ENCODE data around the gene KDF1. TPM values are rescaled to one million over a fixed set of nuclear protein-coding genes. Genes with fewer than 3 reads are reported as not detected.
A peak's percentile ranks its signal among the peaks of the same experiment; 100 is the strongest.

Gene KDF1
- total RNA-seq, 2 experiments from 2014 or later, result 0.95 to 1.2 TPM

GRCh38 chr1:27001570-27002360 lies 41.5 kb upstream of the KDF1 start:
- Histone ChIP-seq H3K4me3 (ENCODE audit: low read length) (no peak overlapping the region), H3K27ac (ENCODE audit: low read depth in 1 of 2, low read length in 2 of 2) (no peak overlapping the region), H3K4me1 (ENCODE audit: insufficient read depth, low read length) (peaks cover 8% of the 10 kb centered on the region), H3K36me3 (ENCODE audit: insufficient read depth, low read length) (no peaks in the 10 kb centered on the region), H3K9me3 (ENCODE audit: control insufficient read depth in 1 of 2, insufficient read depth in 1 of 2, low read length in 2 of 2) (no peaks in the 10 kb centered on the region), H3K27me3 (ENCODE audit: control insufficient read depth in 1 of 2, insufficient read depth in 2 of 2, low read length in 2 of 2) (peaks cover 6 to 8% of the 10 kb centered on the region in 2 experiments)
- ChIA-PET CTCF (interaction anchor here (0.9 kb wide), 1 partner anchor 44 kb away, joined by 3 read pairs; no protein-coding TSS in a partner anchor), POLR2A (no interaction called here)
- Mint-ChIP-seq H3K27me3 (peaks cover 10% of the 10 kb centered on the region), H3K27ac (no peak overlapping the region), H3K4me3 (no peak overlapping the region), H3K36me3 (ENCODE audit: low read depth) (no peaks in the 10 kb centered on the region), H3K4me1 (ENCODE audit: low read depth) (peaks cover 7% of the 10 kb centered on the region), H3K9me3 (no peaks in the 10 kb centered on the region)
- intact Hi-C loops (cut with DNase I, micrococcal nuclease), result no loop called here
- ATAC-seq (ENCODE audit: poor library complexity) (no peak), DNase-seq (peak in 4 of 14 experiments; percentile 6 to 68 (median 42))
- TF ChIP-seq CTCF (IDR thresholded peaks at IDR 0.05), result no peak

- POLR2A ChIA-PET, result no interaction called here
Measured at GRCh38 chr1:27000817-27001460, 40.7 kb upstream of the KDF1 start.

More at GRCh38 chr1:27000817-27001460, 40.7 kb upstream of the KDF1 start:
- no peak overlapping the region for H3K27ac Mint-ChIP-seq
- Histone ChIP-seq H3K36me3 (ENCODE audit: insufficient read depth, low read length) (no peaks in the 10 kb centered on the region), H3K27ac (ENCODE audit: low read depth in 1 of 2, low read length in 2 of 2) (no peak overlapping the region), H3K4me1 (ENCODE audit: insufficient read depth, low read length) (peaks cover 8% of the 10 kb centered on the region), H3K4me3 (ENCODE audit: low read length) (no peak overlapping the region), H3K27me3 (ENCODE audit: control insufficient read depth in 1 of 2, insufficient read depth in 2 of 2, low read length in 2 of 2) (peaks cover 14 to 16% of the 10 kb centered on the region in 2 experiments), H3K9me3 (ENCODE audit: control insufficient read depth in 1 of 2, insufficient read depth in 1 of 2, low read length in 2 of 2) (no peaks in the 10 kb centered on the region)
- ATAC-seq (ENCODE audit: poor library complexity) (no peak), DNase-seq (peak in 2 of 14 experiments; percentile 45 to 62)
- no peaks in the 10 kb centered on the region for H3K36me3 Mint-ChIP-seq (ENCODE audit: low read depth)
- no peak overlapping the region for H3K4me3 Mint-ChIP-seq
- CTCF ChIA-PET, result interaction anchor here (0.9 kb wide), 1 partner anchor 45 kb away, joined by 3 read pairs; no protein-coding TSS in a partner anchor
- intact Hi-C loops (cut with DNase I, micrococcal nuclease), result no loop called here
- no peaks in the 10 kb centered on the region for H3K9me3 Mint-ChIP-seq
- TF ChIP-seq CTCF (IDR thresholded peaks at IDR 0.05), result no peak
- peaks cover 19% of the 10 kb centered on the region for H3K27me3 Mint-ChIP-seq
- peaks cover 7% of the 10 kb centered on the region for H3K4me1 Mint-ChIP-seq (ENCODE audit: low read depth)
